Kidney (tissue), 14 donors: ENCODE measurements around the gene RAD51B. TPM values are rescaled to one million over a fixed set of nuclear protein-coding genes. Genes with fewer than 3 reads are reported as not detected.

Source experiments
- DNase-seq, 5 donors: peaks; one replicate each; pipeline ENCODE4 v3.0.0-alpha.2; 2013 to 2020
- FAIRE-seq: peaks from 2 replicates; lab custom pipeline; 2012; peaks lifted over from hg19 to GRCh38; lab: Jason Lieb, UNC
- H3K27ac ChIP-seq, 2 donors: one replicate each; pipeline ENCODE4 v1.7.0; 2013; ENCODE audit warnings: low read depth in 2 of 2, low read length in 2 of 2, inconsistent platforms in 1 of 2
- H3K27me3 ChIP-seq: one replicate; pipeline ENCODE4 v1.7.1; 2013; ENCODE audit warnings: low read length, inconsistent platforms; ENCODE audit not compliant: control insufficient read depth, insufficient read depth
- H3K36me3 ChIP-seq, 3 donors: one replicate each; pipeline versions ENCODE4 v1.7.0 to v1.7.1; 2013; ENCODE audit warnings: low read length in 3 of 3, control low read depth in 1 of 3, inconsistent platforms in 1 of 3; ENCODE audit not compliant: insufficient read depth in 3 of 3, control insufficient read depth in 2 of 3
- H3K4me1 ChIP-seq, 3 donors: one replicate each; pipeline versions ENCODE4 v1.7.0 to v1.7.1; 2013; ENCODE audit warnings: low read length in 3 of 3, inconsistent platforms in 1 of 3, low read depth in 1 of 3; ENCODE audit not compliant: control insufficient read depth in 2 of 3, insufficient read depth in 2 of 3
- H3K4me3 ChIP-seq, 3 donors: one replicate each; pipeline versions ENCODE4 v1.7.0 to v1.8.1; 2013; ENCODE audit warnings: low read length in 3 of 3, control low read depth in 1 of 3, inconsistent platforms in 1 of 3
- H3K9ac ChIP-seq, 3 donors: one replicate each; pipeline versions ENCODE4 v1.7.0 to v1.7.1; 2013; ENCODE audit warnings: low read length in 3 of 3, control low read depth in 1 of 3, inconsistent platforms in 1 of 3
- H3K9me3 ChIP-seq, 3 donors: one replicate each; pipeline versions ENCODE4 v1.7.0 to v1.7.1; 2013; ENCODE audit warnings: low read length in 3 of 3, control low read depth in 1 of 3, inconsistent platforms in 1 of 3; ENCODE audit not compliant: control insufficient read depth in 2 of 3, insufficient read depth in 1 of 3
- CTCF ChIP-seq: IDR thresholded peaks from 3 replicates; pipeline ENCODE4 v1.5.1; 2012; ENCODE audit warnings: mild to moderate bottlenecking, moderate library complexity, borderline replicate concordance; ENCODE audit not compliant: insufficient read depth; ENCODE audit errors: extremely low read depth
- intact Hi-C: fragments of 100-400 bp; cut with DNase I; formaldehyde crosslinking; loops from one replicate; pipeline ENCODE4 v1.11.1; 2022
- polyA plus RNA-seq: library from polyadenylated mRNA; stranded (reverse); fragments of 350-450 nt; fragmentation: Illumina TruSeq; extraction: RNeasy Lipid Tissue Mini Kit (QIAGEN cat#74804); gene quantifications from one replicate; pipeline ENCODE4 v1.2.3, GENCODE V29; 2014; ENCODE audit warnings: low read depth, low replicate concordance; ENCODE audit not compliant: insufficient read depth
- total RNA-seq: library from RNA; stranded (reverse); fragmentation: NEBNext Ultra II Directional; extraction: Animal tissue kit (Norgen Biotek cat#: 25700); gene quantifications from one replicate; pipeline ENCODE4 v1.2.1, GENCODE V29; 2021
- donor health status: control.
- donor health status: control.
- donor health status: control.
- donor health status: control.
- donor health status: control.
- donor health status: DM: yes; HTN: yes; CAD: no.
- donor health status: Normal renal cell carcinoma (clear cell type).

The RAD51B gene
- total and polyA plus RNA-seq, 2 donors from 2014 or later: 6.9 to 18.0 TPM

GRCh38 chr14:68345738-68346137, 526.2 kb downstream of the RAD51B start:
- FAIRE-seq: no peak
- H3K36me3 ChIP-seq: no peaks in the 10 kb centered on the region

GRCh38 chr14:68346556-68347343, 527.2 kb downstream of the RAD51B start:
- no peak overlapping the region for H3K9ac ChIP-seq
- H3K36me3 ChIP-seq: no peaks in the 10 kb centered on the region
- H3K27me3 ChIP-seq: no peaks in the 10 kb centered on the region
- FAIRE-seq: no peak
- H3K4me3 ChIP-seq: no peak overlapping the region
- no peak overlapping the region for H3K27ac ChIP-seq
- intact Hi-C loops: no loop called here
- no peaks in the 10 kb centered on the region for H3K4me1 ChIP-seq
- peak in 1 of 5 donors; percentile 58 for DNase-seq
- no peaks in the 10 kb centered on the region for H3K9me3 ChIP-seq
- no peak for TF ChIP-seq CTCF

More at GRCh38 chr14:68345738-68346137, 526.2 kb downstream of the RAD51B start:
- no peaks in the 10 kb centered on the region for H3K9me3 ChIP-seq
- no peaks in the 10 kb centered on the region for H3K27me3 ChIP-seq
- no peak overlapping the region for H3K4me3 ChIP-seq
- no peak overlapping the region for H3K27ac ChIP-seq
- no peak for TF ChIP-seq CTCF
- intact Hi-C loops: no loop called here
- no peak for DNase-seq
- no peak overlapping the region for H3K9ac ChIP-seq
- no peaks in the 10 kb centered on the region for H3K4me1 ChIP-seq

- Histone ChIP-seq H3K9me3 (no peaks in the 10 kb centered on the region), H3K9ac (no peak overlapping the region), H3K36me3 (no peaks in the 10 kb centered on the region), H3K27me3 (no peaks in the 10 kb centered on the region), H3K27ac (no peak overlapping the region), H3K4me1 (no peaks in the 10 kb centered on the region), H3K4me3 (no peak overlapping the region)
- DNase-seq (peak in 3 of 5 donors; percentile 26 to 91 (median 79)), FAIRE-seq (no peak)
- TF ChIP-seq CTCF: no peak
- intact Hi-C loops: no loop called here
Observed at GRCh38 chr14:68349900-68350629, 530.5 kb downstream of the RAD51B start.
